GM12878 (cell line): Measurements from ENCODE around the gene WDR17. TPM values are rescaled to one million over a fixed set of nuclear protein-coding genes. Genes with fewer than 3 reads are reported as not detected.

Experiments
- ATAC-seq: fragments of 200-7000 bp; cut with Tn5 transposase; 3 replicates; pipeline ENCODE4 v1.9.1; 2020; ENCODE audit warnings: mild to moderate bottlenecking, moderate library complexity
- BruUV-seq: library from RNA; stranded (reverse); fragments of 400-500 nt; replicated peaks from 2 replicates; lab custom pipeline; 2021; lab: Mats Ljungman, UMichigan
- CTCF ChIA-PET: fragments of 300-600 bp; sonication (Branson Sonifier 250); formaldehyde crosslinking; extraction: SDS; loops from one replicate; lab custom pipeline; 2021; ENCODE audit warnings: inconsistent platforms; lab: Yijun Ruan, JAX
- POLR2A ChIA-PET: fragments of 350-600 bp; formaldehyde crosslinking; extraction: SDS; loops from one replicate; lab custom pipeline; 2021; ENCODE audit warnings: inconsistent platforms; lab: Charles Lee
- RAD21 ChIA-PET: fragments of 300-600 bp; sonication (Branson Sonifier 250); formaldehyde crosslinking; loops from one replicate; lab custom pipeline; 2023; ENCODE audit warnings: antibody characterized with exemption; ENCODE audit not compliant: unreplicated experiment; lab: Charles Lee
- SMC1A ChIA-PET: fragments of 300-600 bp; sonication (Branson Sonifier 250); formaldehyde crosslinking; loops from one replicate; lab custom pipeline; 2023; ENCODE audit not compliant: unreplicated experiment, uncharacterized antibody; lab: Charles Lee
- DNase-seq: peaks from one replicate; pipeline ENCODE4 v3.0.0-alpha.2; 2011; ENCODE audit warnings: low read depth, low spot score
- FAIRE-seq: peaks from 3 replicates; lab custom pipeline; 2011; peaks lifted over from hg19 to GRCh38; lab: Jason Lieb, UNC
- H2AFZ ChIP-seq: 2 replicates; pipeline ENCODE4 v1.6.0; 2011; ENCODE audit warnings: low read depth, low read length, control low read depth; ENCODE audit not compliant: control insufficient read depth
- H3K27ac ChIP-seq: 2 replicates; pipeline ENCODE4 v1.5.1; 2011; ENCODE audit warnings: control low read depth; ENCODE audit not compliant: control insufficient read depth, insufficient read depth
- H3K27me3 ChIP-seq, 2 experiments: replicated peaks in 1 of 2; 2 replicates each; pipeline versions ENCODE4 v1.6.0 to v1.6.1; 2011; ENCODE audit warnings: low read length in 1 of 2; ENCODE audit not compliant: control insufficient read depth in 2 of 2, insufficient read depth in 2 of 2
- H3K36me3 ChIP-seq, 2 experiments: 2 replicates each; pipeline ENCODE4 v1.5.1; 2011; ENCODE audit warnings: low read length in 1 of 2; ENCODE audit not compliant: control insufficient read depth in 2 of 2, insufficient read depth in 2 of 2
- H3K4me1 ChIP-seq: 2 replicates; pipeline ENCODE4 v1.6.1; 2011; ENCODE audit warnings: mild to moderate bottlenecking, low read length, moderate library complexity, mixed read lengths; ENCODE audit not compliant: control insufficient read depth, insufficient read depth
- H3K4me2 ChIP-seq: 2 replicates; pipeline ENCODE4 v1.6.0; 2011; ENCODE audit warnings: control low read depth; ENCODE audit not compliant: control insufficient read depth, insufficient read depth
- H3K4me3 ChIP-seq: fragments of 200-600 bp; sonication (generic); 2 replicates; pipeline ENCODE4 v1.5.1; 2016
- H3K79me2 ChIP-seq: 2 replicates; pipeline ENCODE4 v1.6.0; 2011; ENCODE audit warnings: low read length; ENCODE audit not compliant: control insufficient read depth, insufficient read depth
- H3K9ac ChIP-seq: 2 replicates; pipeline ENCODE4 v1.8.0; 2011; ENCODE audit warnings: low read length, control low read depth, mixed read lengths; ENCODE audit not compliant: control insufficient read depth, insufficient read depth
- H3K9me3 ChIP-seq: replicated peaks from 3 replicates; pipeline ENCODE4 v1.5.1; 2011; ENCODE audit warnings: mild to moderate bottlenecking, low read length; ENCODE audit not compliant: control insufficient read depth, insufficient read depth
- H4K20me1 ChIP-seq: 2 replicates; pipeline ENCODE4 v1.6.0; 2011; ENCODE audit not compliant: control insufficient read depth, insufficient read depth
- CBX5 ChIP-seq: sonication (generic); IDR thresholded peaks from 2 replicates; pipeline ENCODE4 v1.6.1; 2016; ENCODE audit warnings: low read depth, moderate library complexity, mild to moderate bottlenecking, inconsistent platforms
- CTCF ChIP-seq, 3 experiments: IDR thresholded peaks in 2 of 3; conservative IDR thresholded peaks in 1 of 3; 2 replicates each; pipeline ENCODE4 v1.5.1; 2011; ENCODE audit warnings: low read depth in 3 of 3, low read length in 3 of 3, mild to moderate bottlenecking in 3 of 3, control low read depth in 2 of 3, moderate library complexity in 2 of 3, inconsistent platforms in 1 of 3, mixed read lengths in 1 of 3; ENCODE audit not compliant: control insufficient read depth in 2 of 3, insufficient read depth in 1 of 3; ENCODE audit errors: extremely low read depth in 1 of 3
- E2F4 ChIP-seq: IDR thresholded peaks from 2 replicates; pipeline ENCODE4 v1.6.1; 2012; ENCODE audit warnings: low read depth, low read length, improper control_type of control experiment
- IKZF2 ChIP-seq, 2 experiments: fragments of 450-650 bp; IDR thresholded peaks; 2 replicates each; pipeline ENCODE4 v1.6.1; 2017; ENCODE audit warnings: mild to moderate bottlenecking in 2 of 2, moderate library complexity in 2 of 2
- LARP7 ChIP-seq: fragments of 450-650 bp; IDR thresholded peaks from 2 replicates; pipeline ENCODE4 v1.6.1; 2017; ENCODE audit warnings: mild to moderate bottlenecking
- MAX ChIP-seq: IDR thresholded peaks from 2 replicates; pipeline ENCODE4 v1.6.1; 2012; ENCODE audit warnings: low read depth, low read length, improper control_type of control experiment
- MTA2 ChIP-seq: fragments of 450-650 bp; IDR thresholded peaks from 2 replicates; pipeline ENCODE4 v1.6.1; 2016; ENCODE audit warnings: low read depth, mild to moderate bottlenecking, moderate library complexity
- MXI1 ChIP-seq: fragments of 150-350 bp; IDR thresholded peaks from 2 replicates; pipeline ENCODE4 v1.6.1; 2011; ENCODE audit warnings: low read depth, mild to moderate bottlenecking, inconsistent platforms, low read length, improper control_type of control experiment
- MYC ChIP-seq: IDR thresholded peaks from 2 replicates; pipeline ENCODE4 v1.6.1; 2011; ENCODE audit warnings: mild to moderate bottlenecking, low read length, moderate library complexity, inconsistent platforms; ENCODE audit not compliant: insufficient read depth, insufficient replicate concordance, insufficient read length, severe bottlenecking
- NKRF ChIP-seq: fragments of 450-650 bp; conservative IDR thresholded peaks from 2 replicates; pipeline ENCODE4 v1.6.1; 2017; ENCODE audit warnings: mild to moderate bottlenecking, moderate library complexity
- POLR2AphosphoS5 ChIP-seq: IDR thresholded peaks from 2 replicates; pipeline ENCODE4 v1.6.1; 2011; ENCODE audit warnings: mild to moderate bottlenecking, low read length, inconsistent platforms
- RUNX3 ChIP-seq: IDR thresholded peaks from 2 replicates; pipeline ENCODE4 v1.6.1; 2012; ENCODE audit warnings: low read length, inconsistent platforms
- SREBF2 ChIP-seq: IDR thresholded peaks from 2 replicates; pipeline ENCODE4 v1.6.1; 2012; ENCODE audit warnings: mild to moderate bottlenecking, low read length
- STAT3 ChIP-seq: IDR thresholded peaks from 2 replicates; pipeline ENCODE4 v1.6.1; 2011; ENCODE audit warnings: low read depth, low read length, improper control_type of control experiment
- TAF1 ChIP-seq: IDR thresholded peaks from 2 replicates; pipeline ENCODE4 v1.6.1; 2011; ENCODE audit warnings: mild to moderate bottlenecking, low read depth, low read length, borderline replicate concordance
- USF1 ChIP-seq: IDR thresholded peaks from 2 replicates; pipeline ENCODE4 v1.6.1; 2011; ENCODE audit warnings: borderline replicate concordance, low read depth, mild to moderate bottlenecking, moderate library complexity, mixed read lengths, low read length; ENCODE audit not compliant: insufficient read depth; ENCODE audit errors: extremely low read length
- ZNF207 ChIP-seq: fragments of 450-650 bp; IDR thresholded peaks from 2 replicates; pipeline ENCODE4 v1.6.1; 2014; ENCODE audit warnings: antibody characterized with exemption, mild to moderate bottlenecking, borderline replicate concordance
- ZNF622 ChIP-seq: fragments of 450-650 bp; IDR thresholded peaks from 2 replicates; pipeline ENCODE4 v1.6.1; 2017; ENCODE audit warnings: mild to moderate bottlenecking, inconsistent platforms
- WGBS: methylation state at CpG from one replicate; pipeline ENCODE4 v1.1.6; 2016; ENCODE audit warnings: low lambda C conversion rate; ENCODE audit not compliant: insufficient replicate concordance, insufficient coverage; ENCODE audit errors: missing lambda C conversion rate; 5-methylcytosine and 5-hydroxymethylcytosine counted together
- in situ Hi-C: fragments of 300-500 bp; cut with MboI; formaldehyde crosslinking; loops from 9 replicates; pipeline ENCODE4 v1.14.3; 2018; ENCODE audit warnings: mixed read lengths
- intact Hi-C: fragments of 100-400 bp; cut with micrococcal nuclease; formaldehyde crosslinking; loops from one replicate; pipeline ENCODE4 v1.14.2; 2022; ENCODE audit not compliant: unreplicated experiment
- polyA plus RNA-seq, 11 experiments: library from polyadenylated mRNA; depleted of rRNA in 4 of 11; unstranded in 6 of 11; stranded (reverse) in 5 of 11; fragments of >200 nt; fragmentation: Nextera tagmentation in 4 of 11; fragmentation: Illumina TruSeq in 1 of 11; extraction: Ambion mirVana in 4 of 11; extraction: Trizol in 1 of 11; gene quantifications; 1 replicate in 1 of 11; 2 replicates in 10 of 11; pipeline versions ENCODE4 v1.2.1 to v1.2.3, GENCODE V29; 2011 to 2016; ENCODE audit warnings: inconsistent platforms in 2 of 11, missing spikeins in 2 of 11, low read depth in 1 of 11
- total RNA-seq, 4 experiments: library from RNA; depleted of rRNA in 3 of 4; stranded (reverse); fragments of >200 nt in 3 of 4; fragmentation: Illumina TruSeq in 1 of 4; extraction: Trizol in 1 of 4; gene quantifications; 2 replicates each; pipeline versions ENCODE4 v1.2.1 to v1.2.3, GENCODE V29; 2013 to 2021

Gene WDR17
- total and polyA plus RNA-seq, 10 of the 15 experiments (the other 5 are each of a cell fraction or from before 2014, with no cell fraction given) = 0.43 to 3.8 (median 2.8) TPM

GRCh38 chr4:176226736-176227135, 161.1 kb downstream of the WDR17 start (continued):
- TF ChIP-seq ZNF207 = no peak

GRCh38 chr4:176229645-176230044, 164.0 kb downstream of the WDR17 start:
- ChIA-PET RAD21 (no interaction called here), POLR2A (no interaction called here), SMC1A (no interaction called here), CTCF (interaction anchor here (0.7 kb wide), 1 partner anchor 1093 kb away, joined by 3 read pairs; no protein-coding TSS in a partner anchor)
- ATAC-seq (no peak), DNase-seq (no peak), FAIRE-seq (no peak)
- no TSS peak for BruUV-seq
- H3K4me3 ChIP-seq = no peak overlapping the region
- no peaks in the 10 kb centered on the region for H3K9me3 ChIP-seq
- intact Hi-C loops (no loop called here), in situ Hi-C loops (no loop called here)
- H3K27me3 ChIP-seq = no peaks in the 10 kb centered on the region
- no peaks in the 10 kb centered on the region for H4K20me1 ChIP-seq
- WGBS = 15% methylated on average over 4 of the region's 4 CpGs
- H3K79me2 ChIP-seq = no peaks in the 10 kb centered on the region
- H3K4me2 ChIP-seq = no peak overlapping the region
- H3K36me3 ChIP-seq = no peaks in the 10 kb centered on the region
- H3K9ac ChIP-seq = no peak overlapping the region
- no peak overlapping the region for H3K27ac ChIP-seq
- no peaks in the 10 kb centered on the region for H3K4me1 ChIP-seq
- no peak overlapping the region for H2AFZ ChIP-seq
- TF ChIP-seq STAT3 (no peak), POLR2AphosphoS5 (no peak), MYC (no peak), USF1 (no peak), NKRF (no peak), CTCF (IDR thresholded peaks at IDR 0.05 in 2 of 3, conservative IDR thresholded peaks at IDR 0.05 in 1 of 3; ENCODE audit: control insufficient read depth in 2 of 3, extremely low read depth in 1 of 3, insufficient read depth in 1 of 3, low read depth in 3 of 3, low read length in 3 of 3) (no peak), ZNF622 (no peak), CBX5 (no peak), E2F4 (no peak), IKZF2 (IDR thresholded peaks at IDR 0.05) (no peak), LARP7 (no peak), SREBF2 (no peak), MXI1 (no peak), TAF1 (no peak), RUNX3 (no peak), MAX (no peak), MTA2 (no peak)
